ENCODE results near the gene OTOF. TPM values are rescaled to one million over a fixed set of nuclear protein-coding genes. Genes with fewer than 3 reads are reported as not detected.

OTOF gene
- polyA plus RNA-seq, 3 donors = 0.51 TPM; not detected in 2

DNA sequence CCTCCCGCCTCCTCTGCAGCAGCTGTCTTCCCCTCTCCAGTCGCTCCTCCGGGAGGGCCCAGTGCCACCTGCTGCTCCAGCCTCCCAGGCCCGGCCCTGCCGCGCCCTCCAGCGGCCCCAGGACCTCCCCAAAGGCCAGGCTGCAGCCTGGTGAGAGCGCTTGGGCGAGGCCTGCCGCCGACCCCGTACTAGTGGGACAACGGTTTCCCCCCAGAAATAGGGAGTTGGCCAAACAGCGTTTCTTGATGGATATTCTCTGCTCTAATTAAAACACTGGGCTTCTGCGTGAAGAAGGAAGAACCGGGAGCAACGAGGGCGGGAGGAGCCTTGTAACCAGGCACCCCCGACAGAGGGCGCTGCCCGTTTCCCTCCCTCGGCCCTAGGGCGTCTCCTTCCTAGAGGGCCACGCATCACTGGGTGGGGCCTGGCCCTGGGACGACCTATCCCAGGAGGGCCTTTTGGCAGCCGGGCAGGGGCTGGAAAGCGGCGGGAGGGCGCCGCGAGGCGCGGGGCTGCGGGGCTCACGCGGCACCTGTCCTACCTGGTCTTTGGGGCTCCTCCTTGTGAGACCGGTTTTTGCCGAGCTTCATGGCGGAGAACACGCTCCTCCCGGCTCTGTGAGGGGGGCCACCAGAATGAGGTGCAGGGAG is 25.4 kb upstream of the OTOF start:
- H3K4me1 Mint-ChIP-seq = peaks cover 10% of the 10 kb centered on the region
- Histone ChIP-seq H3K27ac (ENCODE audit: low read depth in 1 of 2, low read length in 2 of 2) (peak overlapping the region in 1 of 2 donors; percentile 14), H3K4me3 (replicated peaks in 1 of 3; ENCODE audit: low read depth in 2 of 3, low read length in 3 of 3) (peak overlapping the region; percentile 29 to 81 (median 41)), H4K20me1 (ENCODE audit: insufficient read depth, low read length) (no peaks in the 10 kb centered on the region), H3K4me2 (replicated peaks; ENCODE audit: extremely low read depth, low read length, poor library complexity, severe bottlenecking) (peak overlapping the region; percentile 82), H3K9ac (ENCODE audit: insufficient read depth, low read length, poor library complexity, severe bottlenecking) (peak overlapping the region; percentile 49), H3K9me3 (replicated peaks in 1 of 2; ENCODE audit: control insufficient read depth in 1 of 2, insufficient read depth in 1 of 2, low read length in 2 of 2) (no peaks in the 10 kb centered on the region), H3K27me3 (ENCODE audit: control insufficient read depth in 2 of 2, insufficient read depth in 2 of 2, low read length in 2 of 2) (peaks cover 0 to 2% of the 10 kb centered on the region in 2 donors), H3K36me3 (replicated peaks in 1 of 2; ENCODE audit: control insufficient read depth in 1 of 2, insufficient read depth in 2 of 2, low read length in 2 of 2) (no peaks in the 10 kb centered on the region), H3K4me1 (ENCODE audit: control insufficient read depth in 1 of 2, insufficient read depth in 2 of 2, low read length in 2 of 2) (peaks cover 9 to 15% of the 10 kb centered on the region in 2 donors), H3K79me2 (ENCODE audit: insufficient read depth, low read length) (no peaks in the 10 kb centered on the region), H2AFZ (ENCODE audit: insufficient read depth, low read depth, low read length, poor library complexity, severe bottlenecking) (peak overlapping the region; percentile 99)
- peaks cover 0 to 2% (median 0%) of the 10 kb centered on the region in 7 donors for H3K9me3 Mint-ChIP-seq
- H3K27me3 Mint-ChIP-seq (ENCODE audit: low read depth in 3 of 3) = peaks cover 3 to 14% (median 5%) of the 10 kb centered on the region in 3 donors
- intact Hi-C loops (cut with micrococcal nuclease) = no loop called here
- TF ChIP-seq, protein P1, sequence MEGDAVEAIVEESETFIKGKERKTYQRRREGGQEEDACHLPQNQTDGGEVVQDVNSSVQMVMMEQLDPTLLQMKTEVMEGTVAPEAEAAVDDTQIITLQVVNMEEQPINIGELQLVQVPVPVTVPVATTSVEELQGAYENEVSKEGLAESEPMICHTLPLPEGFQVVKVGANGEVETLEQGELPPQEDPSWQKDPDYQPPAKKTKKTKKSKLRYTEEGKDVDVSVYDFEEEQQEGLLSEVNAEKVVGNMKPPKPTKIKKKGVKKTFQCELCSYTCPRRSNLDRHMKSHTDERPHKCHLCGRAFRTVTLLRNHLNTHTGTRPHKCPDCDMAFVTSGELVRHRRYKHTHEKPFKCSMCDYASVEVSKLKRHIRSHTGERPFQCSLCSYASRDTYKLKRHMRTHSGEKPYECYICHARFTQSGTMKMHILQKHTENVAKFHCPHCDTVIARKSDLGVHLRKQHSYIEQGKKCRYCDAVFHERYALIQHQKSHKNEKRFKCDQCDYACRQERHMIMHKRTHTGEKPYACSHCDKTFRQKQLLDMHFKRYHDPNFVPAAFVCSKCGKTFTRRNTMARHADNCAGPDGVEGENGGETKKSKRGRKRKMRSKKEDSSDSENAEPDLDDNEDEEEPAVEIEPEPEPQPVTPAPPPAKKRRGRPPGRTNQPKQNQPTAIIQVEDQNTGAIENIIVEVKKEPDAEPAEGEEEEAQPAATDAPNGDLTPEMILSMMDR (IDR thresholded peaks at IDR 0.05) = peak; percentile 97
- peak overlapping the region; percentile 67 to 85 for H3K4me3 Mint-ChIP-seq
- peak overlapping the region in 1 of 7 donors; percentile 55 for H3K27ac Mint-ChIP-seq
- WGBS (ENCODE audit: insufficient coverage) = 2% methylated on average over 33 of the region's 41 CpGs
- H3K36me3 Mint-ChIP-seq = no peaks in the 10 kb centered on the region
- DNase-seq = peak; percentile 72 to 82 (median 72)

DNA sequence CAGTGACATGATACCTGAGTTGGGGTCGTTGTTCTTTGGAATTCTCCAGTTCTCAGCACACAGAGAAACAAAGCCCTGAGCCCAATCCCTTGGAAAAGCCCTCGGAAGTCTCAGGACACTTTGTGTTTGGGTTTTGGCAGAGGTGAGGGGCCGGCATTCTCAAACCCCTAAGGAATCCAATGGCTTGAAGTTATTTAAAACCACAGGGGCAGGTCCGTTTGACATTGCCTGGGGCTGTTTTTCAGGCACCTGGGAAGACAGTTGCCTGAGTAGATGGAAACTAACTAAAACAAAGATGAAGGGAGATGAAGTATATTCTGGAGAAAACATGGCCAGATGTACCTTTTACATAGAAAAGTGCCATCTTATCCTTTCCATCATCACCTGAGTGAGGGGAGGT is 22.5 kb upstream of the OTOF start:
- no CpG with 5 or more reads among the region's 4 CpGs for WGBS (ENCODE audit: insufficient coverage)
- Mint-ChIP-seq H3K4me1 (peaks cover 15% of the 10 kb centered on the region), H3K36me3 (no peaks in the 10 kb centered on the region), H3K9me3 (peaks cover 0 to 2% (median 0%) of the 10 kb centered on the region in 7 donors), H3K27me3 (ENCODE audit: low read depth in 3 of 3) (peaks cover 6 to 19% (median 8%) of the 10 kb centered on the region in 3 donors), H3K27ac (peak overlapping the region in 1 of 7 donors; percentile 63), H3K4me3 (no peak overlapping the region)
- Histone ChIP-seq H2AFZ (ENCODE audit: insufficient read depth, low read depth, low read length, poor library complexity, severe bottlenecking) (no peak overlapping the region), H3K9me3 (replicated peaks in 1 of 2; ENCODE audit: control insufficient read depth in 1 of 2, insufficient read depth in 1 of 2, low read length in 2 of 2) (no peaks in the 10 kb centered on the region), H3K4me3 (replicated peaks in 1 of 3; ENCODE audit: low read depth in 2 of 3, low read length in 3 of 3) (no peak overlapping the region), H3K9ac (ENCODE audit: insufficient read depth, low read length, poor library complexity, severe bottlenecking) (no peak overlapping the region), H3K79me2 (ENCODE audit: insufficient read depth, low read length) (no peaks in the 10 kb centered on the region), H3K27ac (ENCODE audit: low read depth in 1 of 2, low read length in 2 of 2) (no peak overlapping the region), H3K4me1 (ENCODE audit: control insufficient read depth in 1 of 2, insufficient read depth in 2 of 2, low read length in 2 of 2) (peaks cover 9 to 15% of the 10 kb centered on the region in 2 donors), H3K27me3 (ENCODE audit: control insufficient read depth in 2 of 2, insufficient read depth in 2 of 2, low read length in 2 of 2) (peaks cover 0 to 2% of the 10 kb centered on the region in 2 donors), H4K20me1 (ENCODE audit: insufficient read depth, low read length) (no peaks in the 10 kb centered on the region), H3K4me2 (replicated peaks; ENCODE audit: extremely low read depth, low read length, poor library complexity, severe bottlenecking) (no peak overlapping the region), H3K36me3 (replicated peaks in 1 of 2; ENCODE audit: control insufficient read depth in 1 of 2, insufficient read depth in 2 of 2, low read length in 2 of 2) (no peaks in the 10 kb centered on the region)
- TF ChIP-seq, protein P1 (IDR thresholded peaks at IDR 0.05) = no peak
- intact Hi-C loops (cut with micrococcal nuclease) = no loop called here
- no peak for DNase-seq

Data from CD14-positive monocyte (primary cell).